Stimulated activated CD8-positive, alpha-beta memory T cell treated with anti-CD3 and anti-CD28 coated beads, Interleukin-7, amount 100 ng/mL, for 24 hours (primary cell): Measurements from ENCODE around the gene NAA60.
"Not testable (repeated sequence)": the region's sequence is repeated elsewhere in the genome, so short reads cannot be mapped to it uniquely, and the experiment has no call there.

Source experiments
- DNase-seq: peaks from one replicate; pipeline ENCODE4 v3.0.0-alpha.2; 2020; ENCODE audit warnings: low read depth

The NAA60 gene

DNA sequence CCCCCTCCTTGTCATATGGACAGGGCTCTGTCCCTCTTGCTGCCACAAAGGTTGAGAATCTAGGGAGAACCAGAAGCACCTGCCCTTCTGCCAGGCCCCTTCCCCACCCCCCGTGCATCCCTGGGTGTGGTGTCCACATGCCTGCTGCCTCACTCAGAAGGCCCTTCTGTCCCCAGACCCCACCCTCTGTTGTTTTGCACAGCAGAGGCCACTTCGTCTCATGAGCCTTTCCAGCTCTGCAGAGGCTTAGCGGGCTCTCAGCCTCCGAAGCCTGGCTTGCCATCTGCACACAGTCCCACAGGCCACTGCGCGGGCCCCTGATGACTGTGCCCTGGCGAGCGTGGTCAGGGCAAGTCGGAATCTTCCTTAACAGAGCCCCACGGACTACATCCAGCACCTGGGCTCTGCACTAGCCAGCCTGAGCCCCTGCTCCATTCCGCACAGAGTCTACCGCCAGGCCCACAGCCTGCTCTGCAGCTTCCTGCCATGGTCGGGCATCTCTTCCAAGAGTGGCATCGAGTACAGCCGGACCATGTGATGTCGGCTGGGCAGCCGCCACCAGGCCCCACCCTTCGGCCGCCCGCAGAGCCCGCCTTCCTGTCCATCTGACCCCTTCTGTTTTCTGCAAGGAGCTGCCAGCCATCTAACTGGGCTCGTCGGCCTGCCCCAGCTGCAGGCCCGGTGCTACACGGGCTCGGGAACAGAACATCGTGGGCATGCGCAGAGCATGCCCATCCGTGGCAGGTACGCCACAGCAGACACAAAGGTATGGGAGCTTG lies 41.0 kb downstream of the NAA60 start:
- DNase-seq, result no peak

DNA sequence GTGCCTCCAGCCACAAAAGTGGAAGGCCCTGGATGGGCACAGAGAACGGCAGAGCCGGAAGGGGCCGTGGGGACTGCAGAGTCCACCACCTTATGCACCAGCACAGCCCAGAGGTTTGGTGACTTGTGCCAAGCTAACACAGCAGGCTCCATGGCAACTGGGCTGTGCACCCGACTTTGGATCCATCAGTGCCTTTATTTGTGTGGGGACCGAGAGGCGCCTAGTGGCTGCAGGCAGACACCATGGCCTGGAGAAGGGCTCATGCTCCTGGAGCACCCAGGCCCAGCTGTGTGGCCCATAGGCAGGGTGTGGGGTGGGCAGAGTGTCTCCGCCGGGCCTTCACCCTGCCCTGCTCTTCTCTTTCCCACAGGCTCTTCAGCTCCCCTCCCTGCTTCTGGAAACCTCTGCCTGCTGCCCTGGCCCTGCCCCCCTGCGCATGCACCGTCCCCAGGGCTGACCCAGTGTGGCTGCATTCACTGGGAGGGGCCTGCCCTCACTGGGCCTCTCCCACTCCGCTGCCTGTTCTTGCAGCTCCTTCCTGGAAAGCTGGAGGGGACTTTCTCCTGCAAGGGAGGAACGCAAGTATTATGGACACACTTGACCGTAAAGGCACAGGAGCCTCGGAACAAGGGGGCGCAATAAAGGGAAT lies 41.7 kb downstream of the NAA60 start:
- no peak for DNase-seq

DNA sequence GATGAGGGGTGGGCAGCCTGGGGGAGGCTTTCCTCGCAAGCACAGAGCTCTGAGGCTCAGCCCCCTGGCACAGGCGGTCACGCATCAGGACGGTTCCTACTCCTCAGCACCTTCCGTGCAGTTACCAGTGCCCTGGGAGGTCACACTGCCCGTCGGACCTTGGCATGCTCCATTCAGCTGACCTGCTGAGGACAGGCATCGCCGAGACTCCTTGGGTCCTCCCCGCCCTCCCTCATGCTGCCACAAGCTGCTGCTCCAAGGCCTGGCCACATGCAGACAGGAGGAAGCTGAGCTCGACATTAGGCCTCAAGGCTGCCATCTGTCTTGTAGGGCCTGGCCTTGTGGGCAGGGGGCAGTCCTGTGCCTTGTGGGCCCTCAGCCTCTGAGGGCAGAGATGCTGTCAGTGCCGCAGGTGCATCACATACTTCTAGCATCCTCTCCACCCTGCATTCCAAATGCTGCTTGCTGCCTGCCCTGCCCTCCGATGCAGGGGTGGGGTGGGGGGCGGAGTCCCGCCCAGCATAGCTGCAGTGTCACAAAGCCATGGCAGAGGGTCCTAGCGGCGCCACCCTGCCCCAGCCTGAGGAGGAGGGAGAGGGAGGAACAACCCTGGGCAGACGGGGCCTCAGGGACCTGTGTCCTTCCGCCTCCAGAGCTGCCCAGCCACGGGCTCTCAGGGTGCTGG lies 42.5 kb downstream of the NAA60 start:
- DNase-seq, result no peak

DNA sequence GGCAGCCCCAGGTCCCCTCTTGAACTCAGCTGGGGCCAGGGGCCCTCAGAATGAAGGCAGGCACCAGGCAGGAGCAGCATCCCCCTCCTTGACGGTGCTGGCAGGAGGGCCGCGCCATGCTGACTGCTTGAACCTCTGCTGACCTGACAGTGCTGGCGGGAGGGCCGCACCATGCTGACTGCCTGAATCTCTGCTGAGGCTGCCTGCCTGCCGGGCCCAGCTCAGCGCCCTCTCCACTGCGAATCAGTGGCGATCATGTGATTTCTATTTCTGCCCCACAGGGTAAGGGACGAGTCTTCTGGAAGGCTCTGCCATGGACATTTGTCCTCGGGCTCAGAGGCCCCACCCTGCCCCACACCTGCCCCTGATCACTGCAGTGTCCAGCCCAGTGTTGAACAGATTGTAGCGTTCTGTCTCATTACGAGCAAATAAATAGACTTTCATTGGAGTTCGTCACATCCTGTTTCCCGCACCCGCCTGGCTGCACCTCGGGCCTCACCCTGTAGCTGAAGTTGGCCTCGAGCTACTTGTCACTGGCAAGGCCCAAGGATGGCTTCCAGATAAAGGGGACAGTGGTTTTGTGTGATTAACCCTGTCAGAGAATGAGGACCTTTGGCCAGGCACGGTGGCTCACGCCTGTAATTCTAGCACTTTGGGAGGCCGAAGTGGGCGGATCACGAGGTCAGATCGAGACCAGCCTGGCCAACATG lies 43.2 kb downstream of the NAA60 start:
- no peak for DNase-seq

DNA sequence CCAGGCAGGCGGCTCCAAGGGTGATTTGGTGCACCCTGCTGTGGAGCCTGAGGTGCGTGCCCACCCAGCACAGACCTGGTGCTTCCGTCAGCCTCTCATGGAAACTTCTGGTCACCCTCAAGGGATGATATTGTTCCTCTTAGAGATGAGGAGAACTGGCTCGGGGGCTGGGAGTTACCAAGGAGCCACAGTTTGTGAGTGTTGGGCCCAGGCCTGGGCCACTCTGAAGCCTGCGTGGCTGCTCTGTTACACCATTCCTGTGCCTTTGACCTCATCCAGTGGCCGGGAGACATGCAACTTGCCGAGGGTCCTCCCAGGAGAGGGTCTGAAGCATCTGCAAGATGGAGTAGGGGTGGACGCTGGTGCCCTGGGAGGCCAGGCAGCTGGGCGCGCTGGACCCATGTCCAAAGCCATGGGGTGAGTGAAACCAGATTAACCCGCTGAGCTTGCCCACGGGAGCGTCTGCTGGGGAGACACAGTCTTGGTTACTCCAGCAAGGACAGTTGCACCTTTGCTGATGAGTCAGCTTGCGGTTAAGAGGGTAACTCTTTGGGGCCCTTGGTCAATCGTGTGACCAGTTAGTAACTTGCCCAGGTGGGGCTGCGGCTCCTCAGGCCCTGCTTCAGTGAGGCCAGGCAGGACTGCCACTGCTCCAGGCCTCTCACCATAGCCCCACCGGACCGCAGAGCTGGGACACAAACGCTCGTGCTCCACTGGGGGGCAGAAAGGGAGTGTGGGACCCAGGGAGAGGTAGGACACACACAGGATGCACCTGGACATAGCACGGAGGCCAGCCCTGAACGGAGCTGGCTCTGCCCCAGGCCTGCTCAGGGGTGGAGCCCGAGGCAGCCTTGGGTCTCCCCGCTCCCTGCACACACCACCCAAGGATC lies 44.3 kb downstream of the NAA60 start:
- DNase-seq, result no peak

DNA sequence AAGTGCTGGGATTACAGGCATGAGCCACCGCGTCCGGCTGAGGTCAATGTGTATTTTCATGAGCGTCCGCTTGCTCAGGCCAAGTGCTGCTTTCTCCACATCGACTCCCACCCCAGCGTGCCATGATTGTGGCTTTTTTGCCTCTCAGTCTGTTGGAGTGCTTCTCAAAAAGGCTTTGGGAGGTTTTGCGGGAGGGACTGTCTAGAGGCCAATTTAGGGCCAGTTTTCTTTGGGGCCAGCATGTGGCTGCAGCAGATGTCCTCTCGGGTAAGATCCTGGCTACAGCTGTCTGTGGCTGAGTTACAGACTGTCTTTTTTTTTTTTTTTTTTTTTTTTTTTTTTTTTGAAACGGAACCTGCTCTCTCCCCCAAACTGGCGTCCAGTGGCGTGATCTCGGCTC lies 45.3 kb downstream of the NAA60 start:
- DNase-seq, result no peak

DNA sequence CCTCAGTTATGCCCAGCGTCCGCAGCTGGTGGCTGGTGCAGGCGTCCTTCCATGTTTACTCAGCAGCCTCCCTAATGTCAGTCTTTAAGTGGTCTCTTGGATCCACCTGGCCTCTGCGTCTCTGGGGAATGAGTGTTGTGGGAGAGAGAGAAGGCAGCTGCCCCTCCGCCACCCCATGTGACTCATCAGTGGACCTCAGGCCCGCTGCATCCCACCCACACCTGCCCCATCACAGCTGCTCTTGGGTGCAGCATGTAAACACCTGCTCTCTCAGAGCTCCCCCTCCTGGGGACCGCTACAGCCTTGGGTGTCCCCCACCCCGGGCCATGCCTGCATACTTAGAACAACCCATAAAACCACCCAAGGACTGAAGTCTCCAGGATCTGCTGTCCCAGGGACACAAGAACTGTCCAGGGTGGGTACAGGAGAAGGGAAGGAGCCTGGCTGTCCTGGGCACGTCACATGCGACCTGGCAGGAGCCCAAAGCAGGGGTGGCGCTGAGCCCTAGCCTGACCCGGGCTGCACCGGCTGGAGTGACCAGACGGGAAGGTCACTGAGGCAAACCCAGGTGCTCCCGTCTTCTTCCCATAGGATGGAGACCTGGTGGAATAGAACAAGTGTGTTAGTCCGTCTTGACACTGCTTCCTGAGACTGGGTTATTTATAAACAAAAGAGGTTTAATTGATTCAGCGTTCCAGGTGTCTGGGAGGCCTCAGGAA lies 47.6 kb downstream of the NAA60 start:
- DNase-seq, result no peak

DNA sequence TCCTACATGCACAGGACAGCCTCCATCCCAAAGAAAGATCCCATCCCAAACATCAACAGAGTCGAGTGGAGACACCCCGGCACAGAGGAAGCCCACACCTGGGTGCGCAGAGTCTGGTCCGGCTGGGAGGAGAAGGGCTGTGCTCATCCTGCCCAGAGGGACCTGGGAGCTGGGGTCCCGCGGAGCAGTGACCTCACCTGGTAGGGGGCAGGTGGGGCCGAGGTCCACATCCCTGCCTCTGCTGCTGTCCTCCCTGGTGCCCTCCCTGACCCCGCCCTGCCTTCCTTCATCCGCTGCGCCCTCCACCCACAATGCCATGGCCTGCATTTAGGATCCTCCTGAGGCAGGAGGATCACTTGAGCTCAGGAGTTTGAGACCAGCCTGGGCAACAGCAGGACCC lies 48.9 kb downstream of the NAA60 start:
- no peak for DNase-seq

DNA sequence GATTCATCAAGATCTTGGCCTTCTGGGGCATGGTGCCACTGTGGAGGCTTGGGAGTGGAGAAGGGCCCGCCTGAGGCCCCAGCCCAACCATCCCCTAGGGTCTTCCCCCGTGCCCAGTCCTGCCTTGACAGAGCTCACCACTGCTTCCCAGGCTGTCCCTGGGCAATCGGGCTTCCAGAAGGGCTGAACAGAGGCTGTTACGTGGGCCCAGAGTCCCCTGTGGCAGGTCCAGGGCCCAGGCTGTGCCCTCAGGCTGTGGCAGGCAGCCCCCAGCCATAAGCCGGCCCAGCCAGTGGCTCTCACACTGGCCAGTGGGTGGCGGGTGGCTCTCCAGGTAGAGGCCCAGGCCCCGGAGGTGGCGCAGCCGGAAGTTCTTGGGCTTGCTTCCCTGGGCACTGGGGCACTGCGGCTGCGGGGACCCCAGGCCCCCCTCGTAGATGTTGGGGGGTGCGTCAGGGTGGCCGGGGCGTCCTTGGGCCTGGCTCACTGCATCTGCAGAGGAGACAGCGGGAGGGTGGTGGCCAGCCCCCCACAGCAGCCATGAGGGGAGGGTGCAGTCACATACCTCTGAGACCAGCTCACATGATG lies 51.0 kb downstream of the NAA60 start:
- no peak for DNase-seq

DNA sequence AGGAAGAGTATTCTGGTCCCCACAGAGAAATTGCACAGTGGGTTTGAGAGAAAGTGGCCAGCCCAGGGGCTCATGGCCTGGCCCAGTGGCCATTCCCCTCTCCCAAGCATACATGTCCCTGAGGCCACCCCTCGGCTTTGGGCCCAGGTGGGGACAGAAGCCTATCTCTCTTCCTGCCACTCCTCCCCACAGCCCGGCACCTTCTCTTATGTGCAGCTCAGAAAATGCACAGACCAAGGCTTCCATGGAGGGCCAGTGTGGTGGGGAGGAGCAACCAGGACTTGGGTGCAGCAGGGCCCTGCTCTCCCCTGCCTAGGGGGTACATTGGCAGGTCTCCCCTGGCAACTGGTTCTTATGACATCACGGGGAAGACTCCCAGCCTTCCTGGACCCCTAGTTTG lies 51.7 kb downstream of the NAA60 start, which contains the start of gene C16orf90:
TSS of gene C16orf90 (minus strand) at position 314 of the 400 bp plus-strand sequence. CDS start at position 246, 68 bp downstream.
- DNase-seq, result no peak

DNA sequence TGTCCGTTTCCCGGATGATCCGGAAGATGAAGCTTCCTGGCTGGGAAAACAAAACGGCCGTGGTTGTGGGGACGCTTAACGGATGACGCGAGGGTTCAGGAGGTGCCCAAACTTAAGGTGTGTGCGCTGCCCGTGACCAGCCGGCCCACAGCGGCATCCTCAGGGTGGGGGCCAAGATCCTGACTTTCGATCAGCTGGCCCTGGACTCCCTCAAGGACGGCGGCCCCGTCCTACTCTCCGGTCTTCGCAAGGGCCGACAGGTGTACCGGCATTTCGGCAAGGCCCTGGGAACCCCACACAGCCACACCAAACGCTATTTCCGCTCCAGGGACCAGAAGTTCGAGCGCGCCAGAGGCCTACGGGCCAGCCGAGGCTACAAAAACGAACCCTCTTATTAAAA lies 52.9 kb downstream of the NAA60 start:
- no peak for DNase-seq

DNA sequence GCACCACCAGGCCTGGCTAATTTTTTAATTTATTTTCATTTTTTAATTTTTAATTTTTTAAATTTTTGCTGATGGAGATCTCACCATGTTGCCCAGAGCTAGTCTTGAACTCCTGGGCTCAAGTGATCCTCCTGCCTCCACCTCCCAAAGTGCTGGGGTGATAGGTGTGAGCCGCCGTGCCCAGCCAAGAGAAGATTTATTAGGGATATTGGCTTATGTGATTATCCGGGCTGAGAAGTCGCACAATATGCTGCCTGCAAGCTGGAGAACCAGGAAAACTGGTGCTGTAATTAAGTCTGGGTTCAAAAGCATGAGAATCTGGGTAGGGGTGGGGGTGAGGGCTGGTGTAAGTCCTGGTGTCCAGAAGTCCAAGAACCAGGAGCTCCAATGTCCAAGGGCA lies 54.3 kb downstream of the NAA60 start:
- no peak for DNase-seq

DNA sequence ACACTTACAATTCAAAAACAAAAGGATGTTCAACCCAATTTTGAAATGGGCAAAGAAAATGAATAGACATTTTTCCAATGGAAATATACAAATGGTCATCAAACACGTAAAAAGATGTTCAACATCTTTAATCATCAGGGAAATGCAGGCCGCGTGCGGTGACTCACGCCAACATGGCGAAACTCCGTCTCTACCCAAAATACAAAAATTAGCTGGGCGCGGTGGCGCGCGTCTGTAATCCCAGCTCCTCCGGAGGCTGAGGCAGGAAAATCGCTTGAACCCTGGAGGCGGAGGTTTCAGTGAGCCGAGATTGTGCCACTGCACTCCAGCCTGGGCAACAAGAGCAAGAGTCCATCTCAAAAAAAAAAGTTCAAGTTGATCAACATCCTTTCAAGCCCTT lies 55.5 kb downstream of the NAA60 start:
- DNase-seq, result no peak

DNA sequence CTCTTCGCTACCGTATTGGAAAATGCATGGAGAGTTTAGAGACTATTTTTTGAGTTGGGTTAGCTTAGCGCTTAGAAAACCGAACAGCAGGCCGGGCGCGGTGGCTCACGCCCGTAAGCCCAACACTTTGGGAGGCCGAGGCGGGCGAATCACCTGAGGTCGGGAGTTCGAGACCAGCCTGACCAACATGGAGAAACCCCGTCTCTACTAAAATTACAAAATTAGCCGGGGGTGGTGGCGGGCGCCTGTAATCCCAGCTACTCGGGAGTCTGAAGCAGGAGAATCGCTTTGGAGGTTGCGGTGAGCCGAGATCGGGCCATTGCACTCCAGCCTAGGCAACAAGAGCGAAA lies 57.9 kb downstream of the NAA60 start:
- not testable (repeated sequence) for DNase-seq

DNA sequence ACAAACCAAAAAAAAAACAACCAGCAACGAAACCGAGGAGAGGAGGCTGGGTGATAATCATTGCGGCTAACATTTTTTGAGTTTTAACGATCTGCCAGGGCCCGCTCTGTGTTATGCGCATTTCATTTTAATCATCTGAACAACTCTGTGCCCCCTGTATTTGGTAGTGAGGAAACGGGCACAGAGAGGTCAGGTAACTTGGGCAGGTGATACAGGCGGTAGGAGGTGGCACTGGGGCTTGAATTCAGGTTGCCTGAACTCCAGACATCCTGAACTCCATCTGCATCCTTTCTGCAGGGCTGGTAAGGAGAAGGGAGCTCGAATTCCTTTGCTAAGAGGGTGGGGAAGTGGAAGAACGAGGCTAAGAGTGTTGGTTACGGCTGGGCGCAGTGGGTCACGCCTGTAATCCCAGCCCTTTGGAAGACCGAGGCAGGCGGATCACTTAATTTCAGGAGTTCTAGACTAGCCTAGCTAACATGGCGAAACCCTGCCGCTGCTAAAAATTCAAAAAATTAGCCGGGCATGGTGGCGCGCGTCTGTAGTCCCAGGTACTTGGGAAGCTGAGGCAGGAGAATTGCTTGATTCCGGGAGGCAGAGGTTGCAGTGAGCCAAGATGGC lies 58.4 kb downstream of the NAA60 start:
- no peak for DNase-seq

DNA sequence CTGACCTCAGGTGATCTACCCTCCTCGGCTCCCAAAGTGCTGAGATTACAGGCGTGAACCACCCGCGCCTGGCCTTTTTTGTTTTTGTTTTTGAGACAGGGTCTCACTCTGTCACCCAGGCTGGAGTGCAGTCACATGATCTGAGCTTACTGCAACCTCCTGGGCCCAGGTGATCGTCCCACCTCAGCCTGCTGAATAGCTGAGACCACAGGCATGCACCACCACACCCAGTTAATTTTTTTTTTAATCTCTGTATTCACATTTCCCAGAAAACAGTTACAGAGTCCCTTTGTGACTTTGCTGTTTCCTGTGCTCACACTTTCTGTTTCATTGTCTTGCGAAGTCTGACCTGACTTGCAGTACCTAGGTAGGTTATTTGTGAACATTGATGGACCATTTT lies 60.0 kb downstream of the NAA60 start:
- DNase-seq, result no peak

DNA sequence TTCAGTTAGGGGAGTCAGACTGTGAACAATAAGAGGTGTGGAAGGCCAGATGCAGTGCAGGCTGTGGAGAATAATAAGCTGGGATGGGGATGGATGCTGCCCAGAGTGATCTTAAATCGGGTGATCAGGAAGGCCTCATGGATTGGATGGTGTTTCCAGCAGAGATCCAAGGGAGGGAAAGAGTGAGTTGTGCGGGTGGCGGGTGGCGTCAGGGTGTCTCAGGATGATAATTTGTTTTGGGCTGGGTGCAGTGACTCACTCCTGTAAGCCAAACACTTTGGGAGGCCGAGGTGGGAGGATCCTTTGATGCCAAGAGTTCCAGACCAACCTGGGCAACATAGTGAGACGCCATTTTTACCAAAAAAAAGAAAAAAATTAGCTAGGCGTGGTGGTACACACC lies 65.3 kb downstream of the NAA60 start:
- DNase-seq, result no peak

DNA sequence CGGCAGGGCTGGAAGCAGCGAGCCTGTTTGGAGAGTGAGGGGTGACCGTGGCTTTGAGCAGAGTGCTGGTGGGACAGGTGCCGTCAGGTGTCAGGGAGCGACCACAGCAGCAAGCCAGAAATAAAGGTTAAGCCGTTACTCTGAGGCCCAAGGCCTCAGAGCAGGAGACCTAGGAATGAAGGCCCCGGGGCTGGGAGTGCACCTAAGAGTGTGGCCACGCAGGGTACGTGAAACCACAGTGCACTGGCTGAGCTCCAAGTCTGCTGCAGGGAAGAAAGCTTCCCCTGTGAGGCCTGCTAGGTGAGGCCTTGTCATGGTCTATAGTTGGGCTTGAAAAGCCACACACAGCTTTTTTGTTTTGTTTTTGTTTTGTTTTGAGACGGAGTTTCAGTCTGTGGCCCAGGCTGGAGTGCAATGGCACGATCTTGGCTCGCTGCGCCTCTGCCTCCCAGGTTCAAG lies 66.0 kb downstream of the NAA60 start:
- no peak for DNase-seq

DNA sequence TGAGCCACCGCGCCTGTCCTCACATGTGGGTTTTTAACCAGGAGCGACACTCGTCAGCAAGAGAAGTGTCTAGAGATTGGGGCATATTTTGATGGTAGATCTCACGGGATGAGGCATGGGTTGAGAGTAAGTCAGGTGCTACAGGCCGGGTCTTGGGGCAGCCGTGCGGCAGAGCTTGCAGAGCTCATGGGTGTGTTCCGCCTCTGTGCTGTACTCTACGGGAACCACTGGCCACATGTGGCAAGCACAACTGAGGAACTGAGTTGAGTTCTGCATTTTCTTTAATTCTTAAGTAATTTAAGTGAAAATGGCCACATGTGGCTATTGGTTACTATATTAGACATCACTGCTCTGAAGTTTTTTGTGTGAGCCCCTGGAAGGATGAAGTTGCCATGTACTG lies 66.9 kb downstream of the NAA60 start:
- DNase-seq, result no peak
